GM19372 (cell line): ENCODE measurements around the gene PRUNE1.

Source experiments
- ATAC-seq: cut with Tn5 transposase; IDR thresholded peaks from one replicate; pipeline ENCODE4 v1.9.1; 2021; ENCODE audit warnings: mild to moderate bottlenecking, low read depth, moderate library complexity; ENCODE audit not compliant: unreplicated experiment

The PRUNE1 gene

GRCh38 chr1:151003180-151003579, 5.1 kb upstream of the PRUNE1 start:
- ATAC-seq = no peak

GRCh38 chr1:151005729-151006319, 2.4 kb upstream of the PRUNE1 start:
- ATAC-seq = no peak

DNA sequence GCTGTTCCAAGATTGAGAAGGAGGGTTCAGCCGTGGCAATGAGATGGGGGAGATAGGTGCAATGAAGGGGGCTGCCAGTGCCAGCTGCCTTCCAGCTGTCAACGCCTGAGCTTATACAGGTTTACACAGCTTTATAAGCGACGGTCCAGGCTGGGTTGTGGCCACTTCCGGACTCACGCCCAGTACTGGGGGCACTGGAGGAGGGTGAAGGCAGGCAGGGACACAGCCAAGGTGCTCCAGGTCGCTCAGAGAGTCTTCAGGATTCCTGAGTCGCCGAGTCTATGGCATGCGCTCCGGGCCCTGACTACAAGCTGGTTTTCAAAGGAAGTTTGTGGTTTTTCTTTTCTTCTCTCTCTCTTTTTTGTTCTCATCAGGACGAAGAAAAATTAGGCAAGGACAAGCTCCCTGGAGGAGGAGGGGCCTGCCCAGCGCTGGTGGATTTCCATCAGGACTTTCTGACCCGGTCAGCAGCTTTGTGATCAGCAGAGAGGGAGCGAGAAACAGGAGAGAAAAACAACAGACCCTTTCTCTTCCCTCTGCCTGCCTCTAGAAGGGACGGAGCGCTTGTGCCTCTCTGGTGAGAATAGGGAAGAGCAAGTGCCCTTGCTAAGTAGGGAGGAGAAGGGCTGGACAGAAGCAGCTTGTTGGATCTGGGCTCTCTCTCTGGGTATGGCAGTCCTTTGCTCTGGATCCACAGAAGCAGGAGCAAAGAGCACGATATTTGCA, 1.8 kb upstream of the PRUNE1 start, which contains the start of gene MINDY1:
Gene MINDY1 (minus strand): TSS at position 576 of the 726 bp plus-strand sequence. CDS start 4,285 bp downstream, outside the sequence.
- no peak for ATAC-seq

- ATAC-seq = no peak
These were observed 401 bp upstream of the PRUNE1 start for GRCh38 chr1:151007853-151008243.

DNA sequence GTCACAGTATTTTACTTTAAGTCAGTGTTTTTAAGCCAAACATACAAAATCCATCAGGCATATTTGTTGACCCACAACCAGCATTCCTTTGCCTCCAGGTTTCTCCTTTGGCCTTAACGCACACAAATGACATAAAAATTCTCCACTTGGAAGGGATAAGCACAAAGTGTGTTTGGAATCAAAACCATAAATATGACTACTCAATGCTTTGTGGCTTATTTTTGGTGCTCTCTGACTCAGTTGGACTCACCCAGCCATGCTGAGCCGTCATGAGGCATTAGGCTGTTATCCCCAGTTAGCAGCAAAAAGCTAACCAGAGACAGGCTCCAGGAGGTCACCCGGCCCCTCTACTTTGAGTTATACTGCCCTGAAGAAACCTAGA, 948 bp downstream of the PRUNE1 start:
- ATAC-seq = no peak

DNA sequence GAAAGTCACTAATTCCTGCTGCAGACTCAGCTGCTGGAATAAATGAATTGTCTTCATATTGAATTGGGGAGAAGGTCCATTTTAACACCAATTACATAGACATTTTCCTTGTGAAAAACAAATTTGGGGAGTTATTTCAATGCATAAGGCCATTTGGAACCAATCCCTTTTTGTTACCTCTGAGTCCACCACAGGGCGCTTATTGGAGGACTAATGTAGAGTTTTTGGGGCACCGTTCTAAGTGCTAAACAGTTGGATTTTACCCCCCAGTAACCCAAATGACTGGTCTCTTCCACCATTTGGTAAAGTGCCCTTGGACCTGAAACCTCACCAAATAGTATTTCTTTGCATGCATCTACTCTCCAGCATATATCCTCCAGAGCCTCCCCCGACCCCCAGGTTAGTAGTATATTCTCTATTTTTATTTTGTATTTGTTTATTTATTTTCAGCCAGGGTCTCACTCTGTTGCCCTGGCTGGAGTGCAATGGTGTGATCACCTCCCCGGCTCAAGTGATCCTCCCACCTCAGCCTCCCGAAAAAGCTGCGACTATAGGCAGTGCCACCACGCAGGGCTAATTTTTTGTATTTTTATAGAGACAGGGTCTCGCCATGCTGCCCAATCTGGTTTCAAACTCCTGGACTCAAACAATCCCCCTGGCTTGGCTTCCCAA, 1.6 kb downstream of the PRUNE1 start:
- ATAC-seq = no peak

DNA sequence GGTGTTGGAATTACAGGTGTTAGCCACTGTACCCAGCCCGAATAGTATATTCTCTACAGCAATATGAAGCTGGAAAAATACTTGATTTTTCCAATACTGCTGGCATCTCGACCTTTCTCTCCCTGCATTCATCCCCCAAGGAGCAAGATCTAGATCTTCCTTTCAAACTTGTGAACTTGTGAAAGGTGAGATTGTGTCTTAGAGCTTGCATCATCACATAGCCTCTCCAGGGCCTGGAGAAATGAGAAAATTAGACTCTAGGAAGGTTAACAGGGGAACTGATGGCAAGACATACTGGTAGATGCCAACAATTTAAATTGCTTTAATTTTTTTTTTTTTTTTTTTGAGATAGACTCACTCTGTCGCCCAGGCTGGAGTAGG, 2.1 kb downstream of the PRUNE1 start:
- no peak for ATAC-seq

GRCh38 chr1:151011154-151011850, 3.1 kb downstream of the PRUNE1 start:
- ATAC-seq = no peak

- ATAC-seq = no peak
These were observed 4.6 kb downstream of the PRUNE1 start for GRCh38 chr1:151012684-151013471.

DNA sequence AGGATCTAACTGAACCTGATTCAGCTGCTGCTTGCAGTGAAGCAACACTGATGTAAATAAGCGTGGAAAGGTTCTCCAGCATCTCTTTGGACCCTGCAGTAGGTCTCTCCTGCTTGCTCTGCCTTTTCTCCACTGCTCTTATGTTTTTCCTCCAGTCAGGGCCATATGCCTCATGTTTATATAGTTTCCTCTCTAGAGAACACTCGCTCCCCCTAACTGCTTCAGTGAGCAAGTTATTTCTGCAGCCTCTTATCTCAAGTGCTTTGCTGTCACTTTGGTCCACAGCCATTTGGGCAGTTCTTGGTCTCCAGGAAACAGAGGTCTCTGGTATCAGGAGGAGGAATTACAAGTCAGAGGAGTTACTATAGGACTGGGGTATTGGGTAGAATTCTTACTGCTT, 5.3 kb downstream of the PRUNE1 start:
- ATAC-seq = no peak

DNA sequence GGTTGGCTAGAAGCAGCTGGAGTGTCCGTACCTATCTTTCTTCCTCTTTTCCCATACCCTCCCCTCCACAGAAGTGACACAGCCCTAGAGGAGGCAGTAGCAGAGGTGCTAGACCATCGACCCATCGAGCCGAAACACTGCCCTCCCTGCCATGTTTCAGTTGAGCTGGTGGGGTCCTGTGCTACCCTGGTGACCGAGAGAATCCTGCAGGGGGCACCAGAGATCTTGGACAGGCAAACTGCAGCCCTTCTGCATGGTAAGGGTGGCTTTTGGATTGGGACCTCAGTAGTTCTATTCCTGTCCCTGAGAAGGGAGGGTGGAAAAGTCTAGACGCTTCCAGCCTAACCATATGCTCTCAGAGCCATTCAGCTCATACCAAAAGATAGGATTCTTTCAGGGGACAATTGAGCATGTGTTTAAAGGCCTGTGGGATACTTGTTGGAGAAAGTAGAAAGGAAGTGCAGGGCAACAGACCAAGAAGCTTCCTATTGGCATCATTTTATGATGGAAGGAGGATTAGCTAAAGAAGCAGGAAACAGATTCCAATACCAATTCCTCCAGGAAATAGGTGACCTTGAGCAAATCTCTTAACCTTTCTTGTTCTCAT, 16.4 kb downstream of the PRUNE1 start:
- no peak for ATAC-seq

DNA sequence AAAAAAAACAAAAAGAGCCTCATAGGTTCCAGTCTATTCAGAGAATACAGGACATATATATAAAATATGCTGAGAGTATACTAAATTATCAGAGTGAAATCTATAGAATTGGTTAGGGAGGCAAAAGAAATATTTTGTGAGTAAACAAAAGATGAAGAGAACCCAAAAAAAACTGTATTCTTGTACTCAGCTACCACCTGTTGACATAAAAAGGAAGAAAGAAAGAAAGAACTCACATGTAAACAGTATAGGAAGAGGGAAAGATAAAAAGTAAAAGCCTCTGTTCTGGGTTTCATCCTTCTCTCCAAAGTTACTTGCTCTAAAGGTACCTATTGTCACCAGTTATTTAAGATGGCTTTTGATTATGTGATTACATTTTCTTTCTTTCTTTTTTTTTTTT, 18.2 kb downstream of the PRUNE1 start:
- ATAC-seq = no peak

DNA sequence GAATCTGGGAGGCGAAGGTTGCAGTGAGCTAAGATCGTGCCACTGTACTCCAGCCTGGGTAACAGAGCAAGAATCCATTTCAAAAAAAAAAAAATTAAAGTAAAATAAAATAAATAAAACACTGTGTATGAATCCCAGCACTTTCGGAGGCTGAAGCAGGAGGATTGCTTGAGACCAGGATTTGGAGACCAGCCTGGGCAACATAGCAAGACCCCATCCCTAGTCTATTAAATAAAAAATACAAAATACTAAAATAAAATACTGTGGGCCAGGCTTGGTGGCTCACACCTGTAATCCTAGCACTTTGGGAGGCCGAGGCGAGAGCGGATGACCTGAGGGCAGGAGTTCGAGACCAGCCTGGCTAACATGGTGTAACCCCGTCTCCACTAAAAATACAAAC, 23.9 kb downstream of the PRUNE1 start:
- ATAC-seq = no peak

DNA sequence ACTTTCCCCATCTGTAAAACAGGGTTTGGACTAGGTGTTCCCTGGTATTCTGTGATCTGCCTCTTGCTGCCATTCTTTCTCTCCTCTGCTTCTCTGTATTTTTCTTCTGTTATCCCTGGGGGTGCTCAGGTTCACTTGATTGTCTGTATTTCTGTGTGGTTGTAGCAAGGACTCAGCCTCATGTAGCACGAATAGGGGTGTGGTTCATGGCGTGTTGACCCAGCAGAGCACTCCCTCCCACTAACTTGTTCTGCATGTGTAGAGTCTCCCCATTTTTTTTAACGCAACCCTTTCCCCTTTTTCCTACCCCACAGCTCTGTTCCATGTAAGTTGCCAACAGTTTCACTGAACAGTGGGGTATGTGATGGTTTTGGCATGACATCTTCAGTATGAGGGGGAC, 26.9 kb downstream of the PRUNE1 start:
- no peak for ATAC-seq

DNA sequence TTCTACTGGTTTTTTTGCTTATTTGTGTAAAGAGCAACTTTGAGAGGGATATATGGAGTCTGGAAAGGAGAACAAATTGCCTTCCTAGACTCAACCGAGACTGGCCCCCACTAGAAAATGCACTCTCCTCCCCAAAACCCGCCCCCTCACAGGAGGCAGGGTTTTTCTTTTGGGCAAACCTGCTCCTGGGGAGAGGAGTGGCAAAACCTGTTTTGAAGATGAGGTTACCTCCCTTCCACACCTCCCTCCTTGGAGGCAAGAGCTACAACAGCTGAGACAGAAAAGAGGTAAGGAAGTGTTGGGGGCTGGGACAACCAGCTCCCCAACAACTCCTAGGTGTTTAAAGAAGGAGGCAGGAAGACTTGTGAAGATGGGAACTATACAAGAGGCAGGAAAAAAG, 28.1 kb downstream of the PRUNE1 start, which contains the start of gene BNIPL:
Gene BNIPL (plus strand): TSS at position 231 of the 400 bp plus-strand sequence. CDS start 140 bp downstream, at position 371.
- no peak for ATAC-seq

DNA sequence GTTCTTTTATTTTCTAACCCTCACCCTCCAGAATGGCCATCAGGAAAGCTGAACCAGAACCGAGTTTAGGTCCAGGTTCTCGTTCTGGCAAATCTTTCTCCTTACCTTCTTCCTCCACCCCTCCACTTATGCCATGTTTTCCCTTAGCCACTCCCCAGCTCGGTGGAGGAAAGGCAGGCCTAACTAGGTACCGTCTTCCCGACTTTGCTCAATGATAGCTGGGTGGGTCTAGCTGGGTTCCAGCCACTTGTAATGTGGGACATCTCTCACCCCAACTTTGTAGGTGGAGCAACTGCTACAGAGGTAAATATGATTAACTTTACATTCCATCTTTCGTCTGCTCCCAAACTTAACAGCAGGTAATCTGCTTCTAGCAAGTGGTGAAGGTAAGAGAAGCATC, 28.8 kb downstream of the PRUNE1 start:
- ATAC-seq = no peak

DNA sequence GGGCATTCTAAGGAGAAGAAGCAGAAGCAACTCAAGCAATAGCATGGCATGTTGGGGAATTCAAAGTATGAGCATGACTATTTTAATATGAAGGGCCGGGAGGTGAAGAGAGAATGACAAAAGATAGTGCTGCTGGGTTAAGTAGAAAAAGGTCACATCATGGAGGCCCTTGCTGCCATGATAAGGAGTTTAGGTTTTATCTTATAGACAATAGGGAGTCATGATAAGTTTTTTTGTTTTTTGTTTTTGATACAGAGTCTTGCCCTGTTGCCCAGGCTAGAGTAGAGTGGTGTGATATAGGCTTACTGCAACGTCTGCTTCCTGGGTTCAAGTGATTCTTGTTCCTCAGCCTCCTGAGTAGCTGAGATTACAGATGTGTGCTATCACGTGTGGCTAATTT, 31.3 kb downstream of the PRUNE1 start:
- no peak for ATAC-seq

GRCh38 chr1:151043163-151043562, 34.9 kb downstream of the PRUNE1 start:
- ATAC-seq = no peak

- no peak for ATAC-seq
These were observed 39.3 kb downstream of the PRUNE1 start, which contains the start of gene C1orf56 for GRCh38 chr1:151047591-151047924. TSS of gene C1orf56 (plus strand) at chr1:151047751. CDS start at chr1:151047848, 97 bp downstream.
